Endothelial cell (in vitro differentiated cells): ENCODE measurements around the gene ZSCAN5A. TPM values are rescaled to one million over a fixed set of nuclear protein-coding genes. Genes with fewer than 3 reads are reported as not detected.
A peak's percentile ranks its signal among the peaks of the same experiment; 100 is the strongest.
"Not testable (repeated sequence)": the region's sequence is repeated elsewhere in the genome, so short reads cannot be mapped to it uniquely, and the experiment has no call there.

Experiments
- DNase-seq: peaks from one replicate; pipeline ENCODE4 v3.0.0; 2021; ENCODE audit warnings: low spot score
- H3K27ac Mint-ChIP-seq: one replicate; pipeline ENCODE4 v1.8.0; 2021; ENCODE audit warnings: mixed read lengths, inconsistent platforms; ENCODE audit not compliant: unreplicated experiment
- H3K27me3 Mint-ChIP-seq: one replicate; pipeline ENCODE4 v1.8.0; 2021; ENCODE audit warnings: mild to moderate bottlenecking, moderate library complexity, mixed read lengths, inconsistent platforms; ENCODE audit not compliant: unreplicated experiment
- H3K36me3 Mint-ChIP-seq: one replicate; pipeline ENCODE4 v1.8.0; 2021; ENCODE audit warnings: mild to moderate bottlenecking, low read depth, mixed read lengths, inconsistent platforms; ENCODE audit not compliant: unreplicated experiment
- H3K4me1 Mint-ChIP-seq: one replicate; pipeline ENCODE4 v1.8.0; 2021; ENCODE audit warnings: mild to moderate bottlenecking, mixed read lengths, inconsistent platforms; ENCODE audit not compliant: unreplicated experiment
- H3K4me3 Mint-ChIP-seq: one replicate; pipeline ENCODE4 v1.8.0; 2021; ENCODE audit warnings: mild to moderate bottlenecking, mixed read lengths, inconsistent platforms; ENCODE audit not compliant: unreplicated experiment
- H3K9me3 Mint-ChIP-seq: one replicate; pipeline ENCODE4 v1.8.0; 2021; ENCODE audit warnings: mixed read lengths, inconsistent platforms; ENCODE audit not compliant: unreplicated experiment
- CTCF ChIP-seq: fragments of 200-600 bp; sonication (generic); IDR thresholded peaks from one replicate; pipeline ENCODE4 v1.5.0; 2021; ENCODE audit warnings: antibody characterized with exemption; ENCODE audit not compliant: unreplicated experiment
- total RNA-seq: library from RNA; stranded (reverse); fragmentation: NEBNext Ultra II Directional; extraction: Animal tissue kit (Norgen Biotek cat#: 25700); gene quantifications from one replicate; pipeline ENCODE4 v1.2.1, GENCODE V29; 2021; ENCODE audit not compliant: unreplicated experiment

Gene ZSCAN5A
- total RNA-seq, 1 donor from 2014 or later = 10.4 TPM

GRCh38 chr19:56350416-56351045 is 35.9 kb upstream of the ZSCAN5A start:
- Mint-ChIP-seq H3K27me3 (no peaks in the 10 kb centered on the region), H3K9me3 (no peaks in the 10 kb centered on the region), H3K4me3 (no peak overlapping the region), H3K36me3 (peaks cover 5% of the 10 kb centered on the region), H3K27ac (no peak overlapping the region), H3K4me1 (no peaks in the 10 kb centered on the region)
- DNase-seq = peak; percentile 57
- TF ChIP-seq CTCF = peak; percentile 89

GRCh38 chr19:56348289-56348877 is 33.7 kb upstream of the ZSCAN5A start:
- no peak overlapping the region for H3K4me3 Mint-ChIP-seq
- H3K4me1 Mint-ChIP-seq = no peaks in the 10 kb centered on the region
- peak; percentile 23 for TF ChIP-seq CTCF
- no peaks in the 10 kb centered on the region for H3K27me3 Mint-ChIP-seq
- peaks cover 5% of the 10 kb centered on the region for H3K36me3 Mint-ChIP-seq
- no peaks in the 10 kb centered on the region for H3K9me3 Mint-ChIP-seq
- H3K27ac Mint-ChIP-seq = no peak overlapping the region
- no peak for DNase-seq

GRCh38 chr19:56347163-56347778 is 32.6 kb upstream of the ZSCAN5A start:
- Mint-ChIP-seq H3K36me3 (peaks cover 12% of the 10 kb centered on the region), H3K4me3 (no peak overlapping the region), H3K4me1 (no peaks in the 10 kb centered on the region), H3K27me3 (no peaks in the 10 kb centered on the region), H3K27ac (no peak overlapping the region), H3K9me3 (peaks cover 8% of the 10 kb centered on the region)
- no peak for TF ChIP-seq CTCF
- DNase-seq = no peak

- DNase-seq = no peak
- Mint-ChIP-seq H3K27ac (no peak overlapping the region), H3K36me3 (peaks cover 16% of the 10 kb centered on the region), H3K4me3 (no peak overlapping the region), H3K4me1 (no peaks in the 10 kb centered on the region), H3K27me3 (no peaks in the 10 kb centered on the region), H3K9me3 (peaks cover 13% of the 10 kb centered on the region)
- TF ChIP-seq CTCF = no peak
Observed at GRCh38 chr19:56341948-56342347, 27.3 kb upstream of the ZSCAN5A start.

GRCh38 chr19:56339031-56339430 is 24.4 kb upstream of the ZSCAN5A start:
- H3K27ac Mint-ChIP-seq, DNase-seq, H3K4me1 Mint-ChIP-seq, H3K4me3 Mint-ChIP-seq, H3K27me3 Mint-ChIP-seq: not testable (repeated sequence)
- H3K36me3 Mint-ChIP-seq = peaks cover 15% of the 10 kb centered on the region
- peaks cover 13% of the 10 kb centered on the region for H3K9me3 Mint-ChIP-seq

- H3K36me3 Mint-ChIP-seq, H3K4me3 Mint-ChIP-seq, H3K27me3 Mint-ChIP-seq, DNase-seq, H3K9me3 Mint-ChIP-seq, H3K4me1 Mint-ChIP-seq, H3K27ac Mint-ChIP-seq: not testable (repeated sequence)
Observed at GRCh38 chr19:56337077-56337476, 22.4 kb upstream of the ZSCAN5A start.

DNA sequence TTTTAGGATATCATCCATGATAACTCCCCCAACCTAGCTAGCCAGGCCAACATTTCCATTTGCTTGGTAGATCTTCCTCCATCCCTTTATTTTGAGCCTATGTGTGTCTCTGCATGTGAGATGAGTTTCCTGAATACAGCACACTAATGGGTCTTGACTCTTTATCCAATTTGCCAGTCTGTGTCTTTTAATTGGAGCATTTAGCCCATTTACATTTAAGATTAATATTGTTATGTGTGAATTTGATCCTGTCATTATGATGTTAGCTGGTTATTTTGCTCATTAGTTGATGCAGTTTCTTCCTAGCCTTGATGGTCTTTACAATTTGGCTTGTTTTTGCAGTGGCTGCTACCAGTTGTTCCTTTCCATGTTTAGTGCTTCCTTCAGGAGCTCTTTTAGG is 20.7 kb upstream of the ZSCAN5A start:
- not testable (repeated sequence) for H3K4me3 Mint-ChIP-seq, H3K27ac Mint-ChIP-seq, H3K4me1 Mint-ChIP-seq, H3K36me3 Mint-ChIP-seq, H3K9me3 Mint-ChIP-seq, DNase-seq, H3K27me3 Mint-ChIP-seq
